NCI-H1436 treated with DMSO at 0.1 percent for 48 hours (cell line): ENCODE measurements around the gene REEP1.
"Not testable (repeated sequence)": the region's sequence is repeated elsewhere in the genome, so short reads cannot be mapped to it uniquely, and the experiment has no call there.

Experiments
- DNase-seq: peaks from one replicate; lab custom pipeline; 2025; lab: John Stamatoyannopoulos, UW

The REEP1 gene

GRCh38 chr2:86224645-86225355, 112.6 kb downstream of the REEP1 start:
- DNase-seq: no peak

- DNase-seq: no peak
Observed at GRCh38 chr2:86223927-86224560, 113.4 kb downstream of the REEP1 start.

- DNase-seq: no peak
Observed at GRCh38 chr2:86223140-86223926, 114.1 kb downstream of the REEP1 start.

- no peak for DNase-seq
Observed at GRCh38 chr2:86221066-86221684, 116.3 kb downstream of the REEP1 start.

- no peak for DNase-seq
Observed at GRCh38 chr2:86219896-86220295, 117.5 kb downstream of the REEP1 start.

GRCh38 chr2:86218124-86218523, 119.3 kb downstream of the REEP1 start:
- DNase-seq: no peak

- no peak for DNase-seq
Observed at GRCh38 chr2:86216575-86217555, 120.6 kb downstream of the REEP1 start.

GRCh38 chr2:86214503-86214832, 123.0 kb downstream of the REEP1 start:
- DNase-seq: no peak

- DNase-seq: no peak
Observed at GRCh38 chr2:86213699-86214502, 123.5 kb downstream of the REEP1 start.

- no peak for DNase-seq
Observed at GRCh38 chr2:86213056-86213455, 124.4 kb downstream of the REEP1 start.

GRCh38 chr2:86211796-86212188, 125.6 kb downstream of the REEP1 start:
- DNase-seq: no peak

- no peak for DNase-seq
Observed at GRCh38 chr2:86211033-86211795, 126.2 kb downstream of the REEP1 start.

- DNase-seq: no peak
Observed at GRCh38 chr2:86204458-86204857, 133.0 kb downstream of the REEP1 start.

- no peak for DNase-seq
Observed at GRCh38 chr2:86203614-86204013, 133.8 kb downstream of the REEP1 start.

GRCh38 chr2:86202702-86203101, 134.7 kb downstream of the REEP1 start:
- no peak for DNase-seq

- DNase-seq: no peak
Observed at GRCh38 chr2:86202336-86202692, 135.1 kb downstream of the REEP1 start.

- DNase-seq: no peak
Observed at GRCh38 chr2:86201671-86202335, 135.6 kb downstream of the REEP1 start.

GRCh38 chr2:86200564-86200963, 136.9 kb downstream of the REEP1 start:
- DNase-seq: not testable (repeated sequence)

- no peak for DNase-seq
Observed at GRCh38 chr2:86199834-86200177, 137.6 kb downstream of the REEP1 start.
